Muscle of arm (tissue), 12 donors: ENCODE results near the gene CALB2. TPM values are rescaled to one million over a fixed set of nuclear protein-coding genes. Genes with fewer than 3 reads are reported as not detected.

Experiments used
- DNase-seq: peaks from one replicate; pipeline ENCODE4 v3.0.0-alpha.2; 2013
- polyA plus RNA-seq, 12 donors: library from polyadenylated mRNA; unstranded; fragments of 120-200 nt; gene quantifications; one replicate each; pipeline ENCODE4 v1.2.1, GENCODE V29; 2013; ENCODE audit not compliant: insufficient read length in 12 of 12

Gene CALB2
- polyA plus RNA-seq, 12 donors: 0.45 to 1.4 (median 0.71) TPM; not detected in 2

DNA sequence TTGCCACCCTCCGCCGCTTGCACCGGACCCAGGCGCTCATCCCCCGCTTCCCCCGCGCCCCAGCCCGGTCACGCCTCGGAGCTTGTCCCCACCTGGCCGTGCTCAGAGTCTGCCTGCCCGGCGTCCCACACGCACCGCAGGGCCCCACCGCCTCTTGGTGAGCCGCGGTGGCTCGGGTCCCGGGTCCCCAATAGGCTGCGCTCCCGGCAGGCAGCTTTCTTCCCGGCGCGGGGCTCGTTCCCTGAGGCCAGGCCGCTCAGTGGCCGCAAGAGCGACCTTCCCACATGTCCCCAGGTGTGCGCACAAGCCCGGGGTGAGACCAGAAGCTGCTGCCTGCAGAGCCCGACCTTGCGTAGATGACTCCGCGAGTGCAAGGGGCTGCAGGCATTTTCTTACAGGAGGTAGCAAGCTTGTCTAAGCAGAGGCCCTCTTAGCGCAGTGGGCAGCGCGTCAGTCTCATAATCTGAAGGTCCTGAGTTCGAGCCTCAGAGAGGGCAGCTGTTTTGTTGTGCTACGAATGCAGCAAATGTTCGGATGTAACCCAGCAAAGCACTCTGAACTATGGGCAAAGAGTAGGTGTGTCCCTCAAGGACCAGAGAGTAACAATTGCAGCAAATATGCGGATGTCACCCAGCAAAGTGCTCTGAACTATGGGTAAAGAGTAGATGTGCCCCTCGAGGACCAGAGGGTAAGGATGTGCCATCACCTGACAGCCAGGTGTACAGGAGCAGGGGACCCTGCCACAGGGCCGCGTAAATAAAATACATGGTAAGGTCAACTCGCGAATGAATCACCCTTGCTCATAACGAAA, 67.8 kb downstream of the CALB2 start:
- DNase-seq: no peak

DNA sequence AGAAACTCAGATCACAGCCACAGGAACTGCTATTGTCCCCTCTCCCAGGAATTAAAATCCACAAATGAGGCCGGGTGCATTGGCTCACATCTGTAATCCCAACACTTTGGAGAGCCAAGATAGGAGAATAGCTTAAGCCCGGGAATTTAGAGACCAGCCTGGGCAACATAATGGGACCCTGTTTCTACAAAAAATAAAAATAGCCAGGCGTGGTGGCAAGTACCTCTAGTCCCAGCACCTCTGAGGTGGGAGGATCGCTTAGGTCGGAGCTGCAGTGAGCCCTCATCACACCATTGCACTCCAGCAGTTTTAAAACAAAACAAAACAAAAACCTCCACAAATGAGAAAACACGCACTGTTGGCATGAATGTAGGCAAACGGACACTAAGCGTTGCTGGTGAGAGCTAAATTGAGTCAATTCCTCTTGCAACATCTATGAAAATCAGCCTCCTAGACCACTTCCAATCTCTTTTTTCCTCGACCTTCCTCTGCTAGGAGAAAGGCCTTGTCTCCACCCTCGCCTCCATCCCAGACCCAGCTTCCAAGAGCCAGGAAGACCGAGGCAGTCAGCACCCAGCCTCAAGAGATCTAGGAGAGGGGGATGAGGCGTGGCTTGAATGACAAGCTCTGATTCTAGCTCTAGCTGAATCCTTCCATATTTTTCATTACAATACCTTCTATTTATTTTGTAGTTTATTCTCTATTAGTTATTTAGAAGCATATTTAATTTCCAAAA, 68.5 kb downstream of the CALB2 start:
- DNase-seq: no peak

DNA sequence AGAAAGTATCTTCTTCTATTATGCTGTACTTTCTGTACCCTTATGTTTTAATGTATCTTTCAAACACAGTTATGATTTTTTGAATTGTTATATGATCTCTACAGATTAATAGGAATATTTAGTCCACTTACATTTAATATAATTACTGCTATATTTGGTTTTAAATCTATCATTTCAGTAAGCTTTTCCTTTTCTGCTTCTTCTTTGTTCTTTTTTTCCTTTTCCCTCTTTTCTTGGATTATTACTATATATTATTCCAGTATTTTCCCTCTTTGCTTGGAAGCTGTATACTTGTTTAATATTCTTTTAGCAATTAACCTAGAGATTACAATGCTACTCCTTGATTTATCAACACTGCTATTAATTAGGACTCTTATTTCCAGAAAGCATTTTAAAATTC, 69.9 kb downstream of the CALB2 start:
- DNase-seq: no peak

DNA sequence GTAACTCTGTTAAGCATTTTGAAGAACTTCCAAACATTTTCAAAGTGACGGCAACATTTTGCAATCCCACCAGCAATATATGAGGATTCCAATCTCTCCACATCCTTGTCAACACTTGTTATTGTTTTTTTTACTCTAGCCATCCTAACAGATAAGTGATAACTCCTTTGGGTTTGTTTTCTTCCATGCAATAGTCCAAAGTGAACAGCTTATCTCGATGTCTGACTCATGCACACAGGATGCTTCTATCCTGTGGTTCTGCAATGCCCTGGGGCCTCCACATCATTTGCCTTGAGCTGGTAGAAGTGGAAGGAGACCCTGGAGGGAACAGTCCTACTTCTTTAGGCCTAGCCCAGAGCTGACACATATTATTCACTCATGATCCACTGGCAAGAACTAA, 70.4 kb downstream of the CALB2 start:
- no peak for DNase-seq

DNA sequence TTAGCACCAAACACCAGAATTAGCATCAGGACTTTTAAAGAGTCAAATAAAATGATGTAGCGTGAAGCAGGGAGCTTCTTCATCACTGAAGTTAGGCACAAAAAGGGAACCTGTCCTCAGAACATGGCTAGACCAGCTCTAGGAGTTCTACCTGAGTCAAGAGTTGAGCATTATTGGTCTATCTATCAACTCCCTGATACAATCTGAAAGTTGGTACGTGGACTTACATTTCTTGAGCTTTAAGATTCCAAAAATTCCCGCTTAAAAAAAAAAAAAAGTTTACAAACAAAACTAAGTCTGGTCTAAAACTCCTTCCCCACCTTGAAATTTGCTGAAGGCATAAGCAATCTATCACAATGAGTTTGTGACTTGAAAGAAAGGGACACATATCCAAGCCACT, 71.1 kb downstream of the CALB2 start:
- no peak for DNase-seq

DNA sequence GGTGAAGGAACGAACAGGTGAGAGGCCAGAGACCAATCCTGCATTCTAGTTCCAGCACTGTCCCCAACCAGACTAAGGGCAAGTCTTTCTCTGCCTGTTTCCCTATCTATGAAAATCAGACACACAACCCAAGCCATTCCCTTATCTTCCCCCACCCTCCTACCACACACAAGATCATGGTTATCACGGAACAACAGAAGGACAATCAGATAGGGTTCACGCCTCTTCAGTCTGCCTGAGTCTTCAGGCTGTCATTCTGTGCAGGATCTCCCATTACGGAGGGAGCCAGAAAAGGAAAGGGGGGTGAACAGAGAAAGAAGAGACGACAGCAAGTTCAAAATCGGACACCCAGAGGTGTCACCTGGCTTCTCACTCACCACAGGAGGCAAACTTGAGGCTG, 72.2 kb downstream of the CALB2 start:
- no peak for DNase-seq

DNA sequence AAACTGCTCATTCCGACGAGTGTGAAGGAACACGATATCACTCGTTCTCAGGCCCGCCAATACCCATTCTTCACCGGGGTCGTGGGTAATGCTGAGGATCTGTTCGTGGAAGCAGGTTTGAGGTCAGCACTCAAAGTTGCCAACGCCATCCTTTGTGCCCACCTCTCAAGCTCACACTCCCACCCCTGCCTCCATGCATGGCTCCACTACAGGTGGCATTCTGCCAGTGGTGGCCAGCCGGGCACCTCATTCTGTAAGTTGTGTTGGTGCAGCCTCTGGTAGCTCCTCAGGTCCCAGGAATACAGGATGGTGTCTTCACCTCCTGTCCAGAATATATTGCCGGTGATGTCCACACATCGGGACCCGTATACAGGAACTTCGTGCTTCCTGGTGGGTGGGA, 72.7 kb downstream of the CALB2 start:
- DNase-seq: no peak

DNA sequence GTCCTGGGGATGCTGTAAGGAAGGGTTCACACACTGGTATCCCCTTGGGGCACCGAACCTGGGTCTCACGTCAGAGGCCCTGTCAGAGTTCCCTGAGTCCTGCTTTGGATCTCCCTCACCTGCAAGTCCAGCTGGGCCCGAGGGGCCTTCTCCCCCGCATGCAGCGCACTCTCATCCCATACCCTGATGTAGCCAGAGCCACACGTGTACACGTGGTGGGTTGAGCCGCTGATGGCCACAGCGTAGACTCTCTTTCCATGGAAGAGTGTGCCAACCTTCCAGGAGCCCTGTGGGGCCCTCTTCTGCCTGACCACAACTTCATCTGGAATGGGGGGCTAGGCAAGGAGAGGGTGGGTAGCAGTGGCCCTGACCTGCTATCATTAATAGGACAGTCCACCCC, 73.5 kb downstream of the CALB2 start:
- no peak for DNase-seq

DNA sequence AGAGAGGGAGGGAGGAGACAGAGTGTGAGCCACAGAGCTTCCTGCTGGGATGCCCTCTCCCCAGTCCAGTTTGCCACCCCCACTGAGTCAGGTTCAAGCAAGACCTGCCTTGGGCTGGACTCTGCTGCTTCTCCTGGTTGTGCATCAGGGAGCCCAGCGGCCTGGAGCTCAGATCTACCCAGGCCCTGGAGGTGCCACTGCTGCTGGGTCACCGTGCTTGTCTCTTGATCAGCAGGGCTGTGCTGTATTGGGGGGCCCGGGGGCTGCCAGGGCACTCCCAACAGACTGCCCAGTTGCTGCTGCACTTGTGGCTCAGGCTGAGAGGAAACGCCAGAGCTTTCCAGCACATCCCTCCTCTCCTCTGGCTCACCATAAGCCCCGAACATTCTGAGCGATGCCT, 74.4 kb downstream of the CALB2 start:
- DNase-seq: no peak

DNA sequence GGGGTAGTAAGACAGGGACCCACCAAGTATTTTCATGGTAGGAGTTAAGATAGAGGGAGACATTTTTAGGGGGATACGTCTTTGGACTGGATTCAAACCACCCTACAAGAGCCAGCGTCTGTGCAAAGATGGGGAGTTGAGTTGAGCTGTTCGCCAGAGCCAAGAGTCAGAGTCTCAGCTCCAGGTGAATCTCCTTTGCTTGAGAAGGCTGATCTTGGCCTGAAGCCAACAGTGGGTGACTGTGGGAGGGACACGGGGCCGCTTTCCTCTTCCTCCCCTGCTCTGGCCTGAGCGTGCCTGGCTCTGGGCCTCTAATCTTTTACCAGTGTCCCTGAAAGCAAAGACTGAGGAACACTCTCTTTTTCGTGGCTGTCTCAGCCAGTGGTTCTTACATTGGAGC, 78.0 kb downstream of the CALB2 start:
- no peak for DNase-seq

DNA sequence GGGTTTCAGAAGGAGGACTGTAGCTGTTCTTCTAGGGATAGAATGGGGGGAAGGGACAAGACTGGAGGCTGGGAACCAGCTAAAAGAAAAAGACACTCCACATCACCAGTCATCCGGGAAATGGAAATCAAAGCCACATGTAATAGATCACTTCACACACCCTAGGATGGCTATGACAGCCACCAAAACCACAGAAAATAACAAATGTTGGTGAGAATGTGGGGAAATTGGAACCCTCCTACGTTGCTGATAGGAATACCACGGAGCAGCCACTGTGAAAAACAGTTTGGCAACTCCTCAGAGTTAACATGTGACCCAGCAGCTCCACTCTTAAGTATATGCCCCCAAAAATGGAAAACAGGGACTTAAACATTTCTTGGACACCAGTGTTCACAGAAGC, 81.0 kb downstream of the CALB2 start:
- DNase-seq: no peak

Other genes starting within 250 kb of the CALB2 start
- 1 to 10 TPM in 9 of 12 donors, under 1 TPM in 1, not detected in 2; 0.96 to 4.7 (median 2.6) TPM for gene HYDIN, start 128.0 kb upstream of the CALB2 start, polyA plus RNA-seq
- gene CMTR2, start 69.3 kb upstream of the CALB2 start, polyA plus RNA-seq: 10 to 100 TPM in 11 of 12 donors, not detected in 1; 20.3 to 34.2 (median 27.4) TPM
- not detected for gene TLE7, start 83.3 kb downstream of the CALB2 start, polyA plus RNA-seq
- 10 to 100 TPM in 9 of 12 donors, 1 to 10 TPM in 2, not detected in 1; 9.5 to 15.4 (median 11.8) TPM for gene ZNF23, start 103.5 kb downstream of the CALB2 start, polyA plus RNA-seq
- 1 to 10 TPM in 10 of 12 donors, not detected in 2; 2.4 to 3.9 (median 2.6) TPM for gene ZNF19, start 130.6 kb downstream of the CALB2 start, polyA plus RNA-seq
- gene CHST4, start 167.7 kb downstream of the CALB2 start, polyA plus RNA-seq: under 1 TPM in 2 of 12 donors, not detected in 10; 0.13 to 0.15 TPM
- gene TAT, start 218.4 kb downstream of the CALB2 start, polyA plus RNA-seq: under 1 TPM in 4 of 12 donors, not detected in 8; 0.04 to 0.12 (median 0.07) TPM